ENCODE data around the gene DCLK1.
"Not testable (repeated sequence)": the region's sequence is repeated elsewhere in the genome, so short reads cannot be mapped to it uniquely, and the experiment has no call there.

The DCLK1 gene

GRCh38 chr13:35984287-35984686, 146.9 kb downstream of the DCLK1 start:
- no peak overlapping the region for H3K4me3 ChIP-seq (ENCODE audit: control insufficient read depth, low read depth, low read length)
- DNase-seq (ENCODE audit: low read depth), result no peak
- no peak for TF ChIP-seq CTCF (IDR thresholded peaks at IDR 0.05; ENCODE audit: control insufficient read depth, insufficient read depth, low read depth, low read length, missing control alignments)

GRCh38 chr13:35983703-35984102, 147.5 kb downstream of the DCLK1 start:
- DNase-seq (ENCODE audit: low read depth); H3K4me3 ChIP-seq (ENCODE audit: control insufficient read depth, low read depth, low read length): not testable (repeated sequence)

- TF ChIP-seq CTCF (IDR thresholded peaks at IDR 0.05; ENCODE audit: control insufficient read depth, insufficient read depth, low read depth, low read length, missing control alignments), result no peak
- no peak overlapping the region for H3K4me3 ChIP-seq (ENCODE audit: control insufficient read depth, low read depth, low read length)
- no peak for DNase-seq (ENCODE audit: low read depth)
These were observed 148.0 kb downstream of the DCLK1 start for GRCh38 chr13:35983206-35983605.

GRCh38 chr13:35979361-35979951, 151.7 kb downstream of the DCLK1 start:
- TF ChIP-seq CTCF (IDR thresholded peaks at IDR 0.05; ENCODE audit: control insufficient read depth, insufficient read depth, low read depth, low read length, missing control alignments), result no peak
- no peak overlapping the region for H3K4me3 ChIP-seq (ENCODE audit: control insufficient read depth, low read depth, low read length)
- peak; percentile 74 for DNase-seq (ENCODE audit: low read depth)

GRCh38 chr13:35978607-35979316, 152.4 kb downstream of the DCLK1 start:
- peak; percentile 40 for DNase-seq (ENCODE audit: low read depth)
- no peak overlapping the region for H3K4me3 ChIP-seq (ENCODE audit: control insufficient read depth, low read depth, low read length)
- peak; percentile 48 for TF ChIP-seq CTCF (IDR thresholded peaks at IDR 0.05; ENCODE audit: control insufficient read depth, insufficient read depth, low read depth, low read length, missing control alignments)

GRCh38 chr13:35977060-35977459, 154.1 kb downstream of the DCLK1 start:
- TF ChIP-seq CTCF (IDR thresholded peaks at IDR 0.05; ENCODE audit: control insufficient read depth, insufficient read depth, low read depth, low read length, missing control alignments), result no peak
- no peak for DNase-seq (ENCODE audit: low read depth)
- H3K4me3 ChIP-seq (ENCODE audit: control insufficient read depth, low read depth, low read length), result no peak overlapping the region

GRCh38 chr13:35976126-35976525, 155.1 kb downstream of the DCLK1 start:
- no peak for DNase-seq (ENCODE audit: low read depth)
- TF ChIP-seq CTCF (IDR thresholded peaks at IDR 0.05; ENCODE audit: control insufficient read depth, insufficient read depth, low read depth, low read length, missing control alignments), result no peak
- no peak overlapping the region for H3K4me3 ChIP-seq (ENCODE audit: control insufficient read depth, low read depth, low read length)

GRCh38 chr13:35966951-35967350, 164.2 kb downstream of the DCLK1 start:
- not testable (repeated sequence) for H3K4me3 ChIP-seq (ENCODE audit: control insufficient read depth, low read depth, low read length); DNase-seq (ENCODE audit: low read depth)

Measured in AG09309 (cell line).